ENCODE data around the gene PCCA. TPM values are rescaled to one million over a fixed set of nuclear protein-coding genes. Genes with fewer than 3 reads are reported as not detected.
A peak's percentile ranks its signal among the peaks of the same experiment; 100 is the strongest.

Gene PCCA
- total and polyA plus RNA-seq, 2 of the 13 experiments (the other 11 are each of a cell fraction or from before 2014, with no cell fraction given), result 15.0 to 32.2 TPM

- TF ChIP-seq HNF4G (IDR thresholded peaks at IDR 0.05; ENCODE audit: borderline replicate concordance, low read depth, low read length) (0 out of 2 replicates have a peak, but pooled peaks have one; percentile 20), HNF4G (CRISPR knock-in tag; IDR thresholded peaks at IDR 0.05; ENCODE audit: borderline replicate concordance, low read depth) (no peak), SOX6 (IDR thresholded peaks at IDR 0.05) (no peak), SOX6 (CRISPR knock-in tag; IDR thresholded peaks at IDR 0.05) (peak; percentile 38), FOXA3 (CRISPR knock-in tag; IDR thresholded peaks at IDR 0.05) (peak; percentile 37; the same call in 1 of the 2 replicates), SIX1 (CRISPR knock-in tag; IDR thresholded peaks at IDR 0.05; ENCODE audit: borderline replicate concordance) (peak; percentile 64; the same call in 1 of the 2 replicates), HMG20A (CRISPR knock-in tag; IDR thresholded peaks at IDR 0.05; ENCODE audit: borderline replicate concordance) (peak; percentile 52; the same call in 1 of the 2 replicates), HHEX (CRISPR knock-in tag; IDR thresholded peaks at IDR 0.05) (peak; percentile 89), ARID5B (CRISPR knock-in tag; IDR thresholded peaks at IDR 0.05) (peak; percentile 46), TBX3 (IDR thresholded peaks at IDR 0.05; ENCODE audit: borderline replicate concordance) (peak; percentile 95), EED (CRISPR knock-in tag; IDR thresholded peaks at IDR 0.05) (no peak), SNAPC2 (CRISPR knock-in tag; IDR thresholded peaks at IDR 0.05) (no peak), CC2D1A (CRISPR knock-in tag; IDR thresholded peaks at IDR 0.05) (no peak), ZNF800 (CRISPR knock-in tag; IDR thresholded peaks at IDR 0.05) (0 out of 2 replicates have a peak, but pooled peaks have one; percentile 24), HNF1A (IDR thresholded peaks at IDR 0.05; ENCODE audit: low read depth) (0 out of 2 replicates have a peak, but pooled peaks have one; percentile 25), HNF1A (CRISPR knock-in tag; IDR thresholded peaks at IDR 0.05; ENCODE audit: borderline replicate concordance) (no peak), ZNF251 (CRISPR knock-in tag; IDR thresholded peaks at IDR 0.05) (no peak), RELA (CRISPR knock-in tag; IDR thresholded peaks at IDR 0.05) (no peak), PAF1 (CRISPR knock-in tag; IDR thresholded peaks at IDR 0.05) (no peak), PAX8 (CRISPR knock-in tag; IDR thresholded peaks at IDR 0.05; ENCODE audit: borderline replicate concordance) (no peak), ZNF550 (CRISPR knock-in tag; IDR thresholded peaks at IDR 0.05; ENCODE audit: borderline replicate concordance) (no peak), DPF2 (CRISPR knock-in tag; IDR thresholded peaks at IDR 0.05; ENCODE audit: borderline replicate concordance, low read depth) (no peak), JDP2 (CRISPR knock-in tag; IDR thresholded peaks at IDR 0.05; ENCODE audit: borderline replicate concordance) (no peak)
Measured at GRCh38 chr13:100039740-100040139, 49.2 kb upstream of the PCCA start (continued).
